PC-9 (cell line): Measurements from ENCODE around the gene OSBPL10.

Experiments
- CTCF ChIP-seq: fragments of 200-600 bp; sonication (generic); conservative IDR thresholded peaks from 2 replicates; pipeline ENCODE4 v1.6.1; 2017; ENCODE audit warnings: mixed run types, antibody characterized with exemption, mild to moderate bottlenecking, moderate library complexity
- EZH2 ChIP-seq: fragments of 200-600 bp; sonication (generic); IDR thresholded peaks from 2 replicates; pipeline ENCODE4 v1.8.0; 2017; ENCODE audit warnings: antibody characterized with exemption, low read depth

GRCh38 chr3:31847760-31848159 is 133.3 kb downstream of the OSBPL10 start:
- no peak for TF ChIP-seq CTCF
- TF ChIP-seq EZH2 = no peak
